Endothelial cell of umbilical vein (primary cell): ENCODE results near the gene ZC3H7A. TPM values are rescaled to one million over a fixed set of nuclear protein-coding genes. Genes with fewer than 3 reads are reported as not detected.
"Not testable (repeated sequence)": the region's sequence is repeated elsewhere in the genome, so short reads cannot be mapped to it uniquely, and the experiment has no call there.

Source experiments
- BruUV-seq: library from RNA; stranded (reverse); fragments of 400-500 nt; replicated peaks from 2 replicates; lab custom pipeline; 2021; lab: Mats Ljungman, UMichigan
- CTCF ChIA-PET: fragments of 300-600, 350-600 bp; sonication (Branson Sonifier 250); formaldehyde crosslinking; loops from one replicate; lab custom pipeline; 2021; ENCODE audit warnings: antibody characterized with exemption, inconsistent platforms; lab: Charles Lee
- POLR2A ChIA-PET: fragments of 300-600, 350-600 bp; sonication (Branson Sonifier 250); formaldehyde crosslinking; loops from one replicate; lab custom pipeline; 2021; ENCODE audit warnings: antibody characterized with exemption, inconsistent platforms; lab: Charles Lee
- DNase-seq: peaks from one replicate; pipeline ENCODE4 v3.0.0-alpha.2; 2011; ENCODE audit warnings: low read depth, low spot score
- FAIRE-seq: peaks from 2 replicates; lab custom pipeline; 2011; peaks lifted over from hg19 to GRCh38; lab: Jason Lieb, UNC
- H2AFZ ChIP-seq: 2 replicates; pipeline ENCODE4 v1.6.0; 2012; ENCODE audit warnings: low read depth, low read length, control low read depth, inconsistent platforms
- H3K27ac ChIP-seq: 2 replicates; pipeline ENCODE4 v1.5.1; 2011; ENCODE audit warnings: low read depth, mild to moderate bottlenecking, control low read depth, low read length, moderate library complexity; ENCODE audit not compliant: insufficient read depth
- H3K27me3 ChIP-seq, 2 experiments: 2 replicates each; pipeline versions ENCODE4 v1.6.0 to v1.6.1; 2011; ENCODE audit warnings: low read length in 2 of 2, mixed read lengths in 1 of 2; ENCODE audit not compliant: control insufficient read depth in 2 of 2, insufficient read depth in 2 of 2
- H3K36me3 ChIP-seq, 2 experiments: 2 replicates in 1 of 2; 3 replicates in 1 of 2; pipeline ENCODE4 v1.5.1; 2011; ENCODE audit warnings: low read length in 2 of 2, mild to moderate bottlenecking in 1 of 2, moderate library complexity in 1 of 2; ENCODE audit not compliant: control insufficient read depth in 2 of 2, insufficient read depth in 2 of 2; ENCODE audit errors: extremely low read depth in 1 of 2
- H3K4me1 ChIP-seq: 3 replicates; pipeline ENCODE4 v1.5.1; 2011; ENCODE audit warnings: mild to moderate bottlenecking, low read length; ENCODE audit not compliant: control insufficient read depth, insufficient read depth; ENCODE audit errors: extremely low read depth
- H3K4me2 ChIP-seq: 2 replicates; pipeline ENCODE4 v1.6.1; 2011; ENCODE audit warnings: low read length, control low read depth, mixed read lengths; ENCODE audit not compliant: insufficient read depth
- H3K4me3 ChIP-seq, 3 experiments: fragments of 200-600 bp in 1 of 3; sonication (generic), shearing (Covaris generic) in 1 of 3; replicated peaks in 1 of 3; 2 replicates each; pipeline ENCODE4 v1.5.1; 2011 to 2016; ENCODE audit warnings: control low read depth in 3 of 3, low read length in 3 of 3, mild to moderate bottlenecking in 2 of 3, inconsistent platforms in 1 of 3, low read depth in 1 of 3, moderate library complexity in 1 of 3; ENCODE audit not compliant: insufficient read depth in 1 of 3
- H3K79me2 ChIP-seq: 2 replicates; pipeline ENCODE4 v1.6.0; 2012; ENCODE audit warnings: low read length, inconsistent platforms; ENCODE audit not compliant: control insufficient read depth, insufficient read depth
- H3K9ac ChIP-seq: replicated peaks from 2 replicates; pipeline ENCODE3; 2011; ENCODE audit warnings: low read length, control low read depth; ENCODE audit not compliant: insufficient read depth; ENCODE audit errors: extremely low read depth
- H3K9me1 ChIP-seq: replicated peaks from 3 replicates; pipeline ENCODE4 v1.6.0; 2011; ENCODE audit warnings: mild to moderate bottlenecking, low read length; ENCODE audit not compliant: control insufficient read depth, insufficient read depth; ENCODE audit errors: extremely low read depth
- H3K9me3 ChIP-seq: replicated peaks from 2 replicates; pipeline ENCODE4 v1.5.1; 2012; ENCODE audit warnings: low read length, inconsistent platforms; ENCODE audit not compliant: control insufficient read depth, insufficient read depth
- H4K20me1 ChIP-seq: replicated peaks from 2 replicates; pipeline ENCODE3; 2011; ENCODE audit warnings: mild to moderate bottlenecking, low read length; ENCODE audit not compliant: control insufficient read depth, insufficient read depth; ENCODE audit errors: extremely low read depth
- EZH2 ChIP-seq: IDR thresholded peaks from 2 replicates; pipeline ENCODE4 v1.6.1; 2012; ENCODE audit warnings: borderline replicate concordance, low read depth, mild to moderate bottlenecking, moderate library complexity, low read length, inconsistent platforms; ENCODE audit not compliant: severe bottlenecking
- FOS ChIP-seq: IDR thresholded peaks from 2 replicates; pipeline ENCODE4 v1.6.1; 2011; ENCODE audit warnings: mild to moderate bottlenecking, low read length, moderate library complexity, borderline replicate concordance; ENCODE audit not compliant: insufficient read depth
- GATA2 ChIP-seq: IDR thresholded peaks from 2 replicates; pipeline ENCODE4 v1.7.0; 2011; ENCODE audit warnings: low read depth, mild to moderate bottlenecking, moderate library complexity, mixed read lengths, low read length; ENCODE audit not compliant: insufficient read length, insufficient read depth
- JUN ChIP-seq: IDR thresholded peaks from 2 replicates; pipeline ENCODE4 v1.6.1; 2011; ENCODE audit warnings: borderline replicate concordance, low read depth; ENCODE audit not compliant: insufficient read length, insufficient read depth
- POLR2A ChIP-seq: IDR thresholded peaks from 2 replicates; pipeline ENCODE4 v1.6.1; 2012; ENCODE audit warnings: low read depth, mild to moderate bottlenecking, control low read depth, low read length
- dilution Hi-C: fragments of 300-500 bp; cut with MboI; formaldehyde crosslinking; loops from one replicate; pipeline ENCODE4 v1.15.0; 2019; ENCODE audit warnings: low sequenced_read_pairs; ENCODE audit not compliant: extremely low pct_ligation_motif_present
- intact Hi-C: fragments of 100-400 bp; cut with micrococcal nuclease; formaldehyde crosslinking; loops from one replicate; pipeline ENCODE4 v1.10.0; 2022
- polyA plus RNA-seq, 4 experiments: library from polyadenylated mRNA; depleted of rRNA in 3 of 4; stranded (reverse) in 3 of 4; unstranded in 1 of 4; fragments of >200 nt; gene quantifications; 2 replicates each; pipeline versions ENCODE4 v1.2.1 to v1.2.3, GENCODE V29; 2011 to 2012; ENCODE audit warnings: missing spikeins in 1 of 4
- total RNA-seq: library from RNA; stranded (reverse); gene quantifications from 2 replicates; pipeline ENCODE4 v1.2.3, GENCODE V29; 2021
- TF ChIP-seq, protein P1 (sequence below), 2 donors: IDR thresholded peaks; 1 replicate in 1 of 2; 2 replicates in 1 of 2; pipeline ENCODE4 v1.5.1; 2011; ENCODE audit warnings: low read length in 2 of 2, mild to moderate bottlenecking in 2 of 2, moderate library complexity in 2 of 2, control low read depth in 1 of 2, inconsistent platforms in 1 of 2, low read depth in 1 of 2; ENCODE audit not compliant: insufficient read depth in 1 of 2; ENCODE audit errors: extremely low read depth in 1 of 2

The ZC3H7A gene
- total and polyA plus RNA-seq, 2 donors (not counting 3 experiments of a cell fraction or from before 2014, with no cell fraction given), result 44.1 to 78.0 TPM

DNA sequence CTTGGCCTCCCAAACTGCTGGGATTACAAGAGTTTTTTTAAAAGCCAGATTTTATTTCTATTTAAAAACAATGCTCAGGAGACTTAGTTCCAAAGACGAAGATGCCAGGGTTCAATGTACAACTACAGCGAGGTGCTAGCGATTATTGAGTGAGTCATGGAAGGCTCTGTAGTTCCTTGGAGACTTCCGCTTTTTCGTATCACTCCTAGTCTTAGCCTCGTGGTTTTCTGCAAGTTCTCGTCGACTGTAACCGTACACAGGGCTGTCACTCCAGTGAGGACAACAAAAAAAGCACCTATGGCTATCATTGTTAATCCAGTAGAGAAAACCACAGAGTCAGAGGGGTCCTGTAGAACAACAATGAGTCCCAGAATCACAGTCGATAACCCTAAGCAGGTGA, 22.7 kb upstream of the ZC3H7A start:
- Histone ChIP-seq H3K9ac (no peak overlapping the region), H3K4me2 (no peak overlapping the region), H3K9me3 (no peaks in the 10 kb centered on the region), H3K27me3 (no peaks in the 10 kb centered on the region), H4K20me1 (no peaks in the 10 kb centered on the region), H3K4me3 (no peak overlapping the region), H2AFZ (no peak overlapping the region), H3K36me3 (no peaks in the 10 kb centered on the region), H3K4me1 (no peaks in the 10 kb centered on the region), H3K9me1 (no peaks in the 10 kb centered on the region), H3K27ac (no peak overlapping the region), H3K79me2 (no peaks in the 10 kb centered on the region)
- BruUV-seq, result no TSS peak
- POLR2A ChIA-PET, result no interaction called here
- dilution Hi-C loops (no loop called here), intact Hi-C loops (no loop called here)
- FAIRE-seq (no peak), DNase-seq (no peak)
- TF ChIP-seq GATA2 (no peak), EZH2 (no peak), JUN (no peak), FOS (no peak), POLR2A (no peak)
- TF ChIP-seq, protein P1, sequence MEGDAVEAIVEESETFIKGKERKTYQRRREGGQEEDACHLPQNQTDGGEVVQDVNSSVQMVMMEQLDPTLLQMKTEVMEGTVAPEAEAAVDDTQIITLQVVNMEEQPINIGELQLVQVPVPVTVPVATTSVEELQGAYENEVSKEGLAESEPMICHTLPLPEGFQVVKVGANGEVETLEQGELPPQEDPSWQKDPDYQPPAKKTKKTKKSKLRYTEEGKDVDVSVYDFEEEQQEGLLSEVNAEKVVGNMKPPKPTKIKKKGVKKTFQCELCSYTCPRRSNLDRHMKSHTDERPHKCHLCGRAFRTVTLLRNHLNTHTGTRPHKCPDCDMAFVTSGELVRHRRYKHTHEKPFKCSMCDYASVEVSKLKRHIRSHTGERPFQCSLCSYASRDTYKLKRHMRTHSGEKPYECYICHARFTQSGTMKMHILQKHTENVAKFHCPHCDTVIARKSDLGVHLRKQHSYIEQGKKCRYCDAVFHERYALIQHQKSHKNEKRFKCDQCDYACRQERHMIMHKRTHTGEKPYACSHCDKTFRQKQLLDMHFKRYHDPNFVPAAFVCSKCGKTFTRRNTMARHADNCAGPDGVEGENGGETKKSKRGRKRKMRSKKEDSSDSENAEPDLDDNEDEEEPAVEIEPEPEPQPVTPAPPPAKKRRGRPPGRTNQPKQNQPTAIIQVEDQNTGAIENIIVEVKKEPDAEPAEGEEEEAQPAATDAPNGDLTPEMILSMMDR (IDR thresholded peaks at IDR 0.05; ENCODE audit: extremely low read depth in 1 of 2, insufficient read depth in 1 of 2, low read depth in 1 of 2, low read length in 2 of 2), result no peak
- CTCF ChIA-PET, result no interaction called here

DNA sequence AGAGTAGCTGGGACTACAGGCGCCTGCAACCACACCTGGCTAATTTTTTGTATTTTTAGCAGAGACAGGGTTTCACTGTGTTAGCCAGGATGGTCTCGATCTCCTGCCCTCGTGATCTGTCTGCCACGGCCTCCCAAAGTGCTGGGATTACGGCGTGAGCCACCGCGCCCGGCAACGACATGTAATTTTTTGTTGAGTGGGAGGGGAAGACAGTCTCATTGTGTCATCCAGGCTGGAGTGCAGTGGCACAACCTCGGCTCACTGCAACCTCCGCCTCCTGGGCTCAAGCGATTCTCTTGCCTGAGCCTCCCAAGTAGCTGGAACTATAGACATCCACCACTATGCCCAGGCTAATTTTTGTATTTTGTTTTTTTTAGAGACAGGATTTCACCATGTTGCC, 21.9 kb upstream of the ZC3H7A start:
- dilution Hi-C loops, H4K20me1 ChIP-seq, H3K4me1 ChIP-seq, H3K9me3 ChIP-seq, intact Hi-C loops, H3K9me1 ChIP-seq, H3K4me2 ChIP-seq, BruUV-seq, DNase-seq, H3K9ac ChIP-seq, H3K27me3 ChIP-seq, H2AFZ ChIP-seq, H3K27ac ChIP-seq, H3K79me2 ChIP-seq, FAIRE-seq, H3K4me3 ChIP-seq, CTCF ChIA-PET, H3K36me3 ChIP-seq, POLR2A ChIA-PET: not testable (repeated sequence)
